SIG-M5 treated with dmso at 0.1 percent for 504 hours (cell line): ENCODE data around the gene LRRC45.

Source experiments
- DNase-seq: peaks from one replicate; lab custom pipeline; 2025; ENCODE audit not compliant: unreplicated experiment; lab: John Stamatoyannopoulos, UW

Gene LRRC45

GRCh38 chr17:82061047-82061925 is 38.2 kb downstream of the LRRC45 start:
- DNase-seq, result no peak

- no peak for DNase-seq
Observed at GRCh38 chr17:82062076-82062983, 39.2 kb downstream of the LRRC45 start.

GRCh38 chr17:82062984-82063368 is 39.9 kb downstream of the LRRC45 start:
- no peak for DNase-seq

GRCh38 chr17:82063424-82064415 is 40.6 kb downstream of the LRRC45 start:
- no peak for DNase-seq

- no peak for DNase-seq
Observed at GRCh38 chr17:82064433-82065192, 41.5 kb downstream of the LRRC45 start.

GRCh38 chr17:82065193-82065637 is 42.1 kb downstream of the LRRC45 start:
- no peak for DNase-seq

- DNase-seq, result peak; percentile 30
Observed at GRCh38 chr17:82065638-82066303, 42.7 kb downstream of the LRRC45 start, which contains the start of gene DUS1L. Gene DUS1L (minus strand): TSS chr17:82065804. CDS start chr17:82065059, 745 bp downstream.

- no peak for DNase-seq
Observed at GRCh38 chr17:82070611-82071010, 47.5 kb downstream of the LRRC45 start.

GRCh38 chr17:82072827-82073226 is 49.7 kb downstream of the LRRC45 start:
- no peak for DNase-seq

- DNase-seq, result no peak
Observed at GRCh38 chr17:82073446-82073845, 50.3 kb downstream of the LRRC45 start.

GRCh38 chr17:82076018-82076784 is 53.1 kb downstream of the LRRC45 start:
- DNase-seq, result no peak

GRCh38 chr17:82076785-82077591 is 53.9 kb downstream of the LRRC45 start:
- DNase-seq, result no peak

- DNase-seq, result no peak
Observed at GRCh38 chr17:82077617-82078358, 54.7 kb downstream of the LRRC45 start.

- DNase-seq, result no peak
Observed at GRCh38 chr17:82078433-82078832, 55.3 kb downstream of the LRRC45 start.

- DNase-seq, result no peak
Observed at GRCh38 chr17:82079001-82079677, 56.0 kb downstream of the LRRC45 start.

GRCh38 chr17:82080048-82080788 is 57.1 kb downstream of the LRRC45 start:
- DNase-seq, result no peak
